Upper lobe of right lung (tissue), 1 donor: ENCODE results near the gene CFAP210. TPM values are rescaled to one million over a fixed set of nuclear protein-coding genes. Genes with fewer than 3 reads are reported as not detected.

Source experiments
- ATAC-seq: fragments of 200-7000 bp; cut with Tn5 transposase; one replicate; pipeline ENCODE4 v1.9.1; 2020; ENCODE audit warnings: mild to moderate bottlenecking, moderate library complexity
- DNase-seq: peaks from one replicate; pipeline ENCODE4 v3.0.0-alpha.2; 2020
- H3K27ac ChIP-seq: fragments of 200-600 bp; one replicate; pipeline ENCODE4 v1.8.0; 2022
- H3K27me3 ChIP-seq: fragments of 200-600 bp; one replicate; pipeline ENCODE4 v1.8.0; 2022; ENCODE audit warnings: mild to moderate bottlenecking
- H3K36me3 ChIP-seq: fragments of 200-600 bp; one replicate; pipeline ENCODE4 v1.8.0; 2022
- H3K4me1 ChIP-seq: fragments of 200-600 bp; one replicate; pipeline ENCODE4 v1.8.0; 2022
- H3K4me3 ChIP-seq: fragments of 200-600 bp; one replicate; pipeline ENCODE4 v1.8.0; 2022; ENCODE audit warnings: mild to moderate bottlenecking
- H3K9me3 ChIP-seq: fragments of 200-600 bp; one replicate; pipeline ENCODE4 v1.8.0; 2022
- intact Hi-C: fragments of 100-400 bp; cut with DNase I; formaldehyde crosslinking; loops from one replicate; pipeline ENCODE4 v1.11.0; 2022
- total RNA-seq: library from RNA; stranded (reverse); fragmentation: NEBNext Ultra II Directional; extraction: Animal tissue kit (Norgen Biotek cat#: 25700); gene quantifications from one replicate; pipeline ENCODE4 v1.2.1, GENCODE V29; 2021
- TF ChIP-seq, protein P1 (sequence below): fragments of 200-600 bp; IDR thresholded peaks from one replicate; pipeline ENCODE4 v1.8.0; 2022; ENCODE audit warnings: antibody characterized with exemption
- donor health status: DM: no; HTN: yes; CAD: no; lungs with severe emphysema.

Gene CFAP210
- total RNA-seq, 1 donor from 2014 or later: not detected

DNA sequence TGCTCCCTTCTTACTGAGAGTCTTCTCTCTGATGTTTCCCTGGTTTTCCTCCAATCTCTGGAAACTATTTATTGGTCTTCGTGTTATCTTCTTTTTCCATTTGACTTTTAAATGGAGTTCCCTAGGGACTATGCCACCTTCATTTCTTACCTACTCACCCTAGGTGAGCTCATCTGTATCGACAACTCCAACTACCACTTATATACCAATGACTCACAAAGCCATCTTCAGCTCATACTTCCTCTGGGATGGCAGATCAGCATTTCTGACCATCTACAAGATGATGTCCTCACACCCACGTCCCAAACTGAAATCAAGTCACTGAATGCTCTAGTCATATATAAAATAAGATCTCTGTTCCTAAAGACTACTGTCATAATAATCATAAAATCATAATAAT is 40.6 kb downstream of the CFAP210 start:
- H3K27ac ChIP-seq: no peak overlapping the region
- no peak overlapping the region for H3K4me3 ChIP-seq
- intact Hi-C loops: no loop called here
- H3K36me3 ChIP-seq: no peaks in the 10 kb centered on the region
- H3K4me1 ChIP-seq: no peaks in the 10 kb centered on the region
- ATAC-seq: no peak
- TF ChIP-seq, protein P1, sequence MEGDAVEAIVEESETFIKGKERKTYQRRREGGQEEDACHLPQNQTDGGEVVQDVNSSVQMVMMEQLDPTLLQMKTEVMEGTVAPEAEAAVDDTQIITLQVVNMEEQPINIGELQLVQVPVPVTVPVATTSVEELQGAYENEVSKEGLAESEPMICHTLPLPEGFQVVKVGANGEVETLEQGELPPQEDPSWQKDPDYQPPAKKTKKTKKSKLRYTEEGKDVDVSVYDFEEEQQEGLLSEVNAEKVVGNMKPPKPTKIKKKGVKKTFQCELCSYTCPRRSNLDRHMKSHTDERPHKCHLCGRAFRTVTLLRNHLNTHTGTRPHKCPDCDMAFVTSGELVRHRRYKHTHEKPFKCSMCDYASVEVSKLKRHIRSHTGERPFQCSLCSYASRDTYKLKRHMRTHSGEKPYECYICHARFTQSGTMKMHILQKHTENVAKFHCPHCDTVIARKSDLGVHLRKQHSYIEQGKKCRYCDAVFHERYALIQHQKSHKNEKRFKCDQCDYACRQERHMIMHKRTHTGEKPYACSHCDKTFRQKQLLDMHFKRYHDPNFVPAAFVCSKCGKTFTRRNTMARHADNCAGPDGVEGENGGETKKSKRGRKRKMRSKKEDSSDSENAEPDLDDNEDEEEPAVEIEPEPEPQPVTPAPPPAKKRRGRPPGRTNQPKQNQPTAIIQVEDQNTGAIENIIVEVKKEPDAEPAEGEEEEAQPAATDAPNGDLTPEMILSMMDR: no peak
- H3K27me3 ChIP-seq: peaks cover 5% of the 10 kb centered on the region
- no peaks in the 10 kb centered on the region for H3K9me3 ChIP-seq
- no peak for DNase-seq

DNA sequence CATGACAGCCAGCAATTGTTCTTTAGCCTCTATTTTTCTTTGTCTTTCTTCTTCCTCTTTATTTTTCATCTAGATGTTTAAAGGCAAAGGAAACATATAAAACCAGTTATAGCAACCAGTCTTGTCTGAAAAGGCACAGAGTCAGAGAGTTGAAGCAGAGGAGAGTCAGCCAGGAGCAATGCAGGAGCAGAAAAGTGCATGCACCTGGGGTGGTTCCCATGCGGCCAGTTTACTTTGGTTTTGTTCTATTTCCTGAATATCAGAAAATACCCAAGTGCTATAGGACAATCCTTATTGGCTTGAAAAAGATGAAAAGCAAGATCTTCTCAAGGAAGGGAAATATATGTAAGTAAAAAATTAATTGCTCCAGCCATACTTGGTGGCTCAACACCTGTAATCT is 44.9 kb downstream of the CFAP210 start:
- TF ChIP-seq, protein P1: no peak
- peaks cover 5% of the 10 kb centered on the region for H3K27me3 ChIP-seq
- DNase-seq: no peak
- no peaks in the 10 kb centered on the region for H3K36me3 ChIP-seq
- H3K27ac ChIP-seq: no peak overlapping the region
- H3K9me3 ChIP-seq: no peaks in the 10 kb centered on the region
- no peaks in the 10 kb centered on the region for H3K4me1 ChIP-seq
- intact Hi-C loops: no loop called here
- no peak overlapping the region for H3K4me3 ChIP-seq
- ATAC-seq: no peak

DNA sequence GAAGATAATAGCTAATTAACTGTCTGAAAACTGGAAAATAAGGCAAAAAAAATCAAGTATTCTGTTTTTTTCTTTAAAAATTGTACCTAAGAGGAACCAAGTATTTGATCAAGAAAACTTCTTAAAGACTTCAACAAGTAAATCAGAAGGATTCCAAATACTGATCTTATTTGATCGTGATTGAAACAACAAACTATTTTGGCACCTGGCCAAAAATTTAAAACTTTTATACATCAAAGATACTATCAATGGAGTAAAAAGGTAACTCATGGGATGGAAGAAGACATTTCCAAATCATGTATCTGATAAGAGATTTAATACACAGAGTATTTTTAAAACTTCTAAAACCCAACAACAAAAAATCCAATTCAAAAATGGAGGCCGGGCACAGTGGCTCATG is 46.7 kb downstream of the CFAP210 start:
- ATAC-seq (no peak), DNase-seq (no peak)
- no peak overlapping the region for H3K27ac ChIP-seq
- intact Hi-C loops: no loop called here
- H3K36me3 ChIP-seq: no peaks in the 10 kb centered on the region
- H3K27me3 ChIP-seq: no peaks in the 10 kb centered on the region
- H3K9me3 ChIP-seq: no peaks in the 10 kb centered on the region
- H3K4me3 ChIP-seq: no peak overlapping the region
- TF ChIP-seq, protein P1: no peak
- H3K4me1 ChIP-seq: no peaks in the 10 kb centered on the region

DNA sequence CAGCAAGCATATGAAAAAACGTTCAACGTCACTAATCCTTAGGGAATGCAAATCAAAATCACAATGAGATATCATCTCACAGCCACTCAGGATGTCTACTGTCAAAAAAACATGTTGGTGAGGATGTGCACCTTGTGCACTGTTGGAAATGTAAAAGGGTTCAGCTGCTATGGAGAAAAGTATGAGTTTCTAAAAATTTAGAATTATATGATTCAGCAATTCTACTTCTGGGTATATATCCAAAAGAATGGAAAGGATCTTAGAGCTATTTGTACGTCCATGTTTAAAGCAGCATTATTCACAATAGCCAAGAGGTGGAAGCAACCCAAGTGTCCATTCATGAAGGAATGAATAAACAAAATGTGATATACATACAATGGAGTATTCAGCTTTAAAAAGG is 50.0 kb downstream of the CFAP210 start:
- no peaks in the 10 kb centered on the region for H3K9me3 ChIP-seq

DNA sequence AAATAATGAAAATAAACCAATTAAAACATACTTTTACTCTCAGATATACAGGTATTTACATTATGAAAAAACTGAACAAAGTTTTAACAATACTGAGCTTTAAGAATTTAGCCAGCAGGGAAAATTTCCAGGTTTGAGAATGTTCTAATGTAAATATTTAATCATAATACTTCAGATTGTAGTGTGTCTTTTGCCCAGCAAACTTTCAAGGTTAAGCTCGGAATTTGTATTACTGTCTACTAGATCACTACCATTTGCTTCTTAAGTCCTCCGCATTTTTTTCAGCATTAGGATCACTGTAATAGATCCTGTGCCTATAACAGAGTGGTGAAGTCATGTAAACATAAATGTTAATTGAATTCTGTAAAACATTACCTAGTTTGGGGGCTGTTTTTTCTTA is 52.7 kb downstream of the CFAP210 start:
- ATAC-seq (no peak), DNase-seq (no peak)
- Histone ChIP-seq H3K27ac (no peak overlapping the region), H3K27me3 (no peaks in the 10 kb centered on the region), H3K4me3 (no peak overlapping the region), H3K9me3 (no peaks in the 10 kb centered on the region), H3K36me3 (peaks cover 22% of the 10 kb centered on the region), H3K4me1 (no peaks in the 10 kb centered on the region)
- intact Hi-C loops: no loop called here
- TF ChIP-seq, protein P1: no peak

More for the DNA sequence above, 50.0 kb downstream of the CFAP210 start:
- DNase-seq (no peak), ATAC-seq (no peak)
- Histone ChIP-seq H3K36me3 (no peaks in the 10 kb centered on the region), H3K27ac (no peak overlapping the region), H3K4me3 (no peak overlapping the region), H3K27me3 (no peaks in the 10 kb centered on the region), H3K4me1 (no peaks in the 10 kb centered on the region)
- TF ChIP-seq, protein P1: no peak
- intact Hi-C loops: no loop called here

DNA sequence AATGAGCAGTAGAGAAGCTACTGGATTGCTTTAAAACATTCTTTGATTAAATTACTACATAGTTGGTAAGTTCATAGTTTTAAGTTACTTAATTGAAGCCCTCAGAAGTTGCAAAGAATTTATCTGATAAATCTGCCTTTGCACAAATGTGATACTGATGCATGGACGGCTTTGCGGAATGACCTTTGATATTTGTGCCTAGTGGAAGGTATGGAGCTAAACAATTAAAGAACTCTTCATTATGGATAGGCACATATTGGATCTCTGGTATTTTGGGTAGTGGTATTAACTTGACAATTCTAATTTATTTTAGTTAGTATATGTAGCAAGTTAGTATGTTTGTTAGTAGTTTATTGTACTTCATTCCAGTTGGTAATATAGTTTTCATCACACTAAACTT is 54.1 kb downstream of the CFAP210 start:
- intact Hi-C loops: no loop called here
- peaks cover 35% of the 10 kb centered on the region for H3K36me3 ChIP-seq
- H3K4me1 ChIP-seq: no peaks in the 10 kb centered on the region
- no peak overlapping the region for H3K27ac ChIP-seq
- no peaks in the 10 kb centered on the region for H3K9me3 ChIP-seq
- no peak for DNase-seq
- H3K4me3 ChIP-seq: no peak overlapping the region
- ATAC-seq: no peak
- H3K27me3 ChIP-seq: no peaks in the 10 kb centered on the region
- TF ChIP-seq, protein P1: no peak
